HCT116 (cell line): ENCODE results near the gene LIPT2. TPM values are rescaled to one million over a fixed set of nuclear protein-coding genes. Genes with fewer than 3 reads are reported as not detected.

ENCODE experiments used
- ATAC-seq: fragments of 200-7000 bp; cut with Tn5 transposase; 2 replicates; pipeline ENCODE4 v1.9.1; 2020; ENCODE audit warnings: mild to moderate bottlenecking, moderate library complexity
- BruUV-seq: library from RNA; stranded (reverse); fragments of 400-500 nt; replicated peaks from 2 replicates; lab custom pipeline; 2021; lab: Mats Ljungman, UMichigan
- CTCF ChIA-PET: fragments of 300-600 bp; sonication (Branson Sonifier 250); formaldehyde crosslinking; loops from one replicate; lab custom pipeline; 2021; ENCODE audit warnings: antibody characterized with exemption; lab: Charles Lee
- POLR2A ChIA-PET: fragments of 300-600, 350-600 bp; sonication (Branson Sonifier 250); formaldehyde crosslinking; loops from one replicate; lab custom pipeline; 2021; ENCODE audit warnings: antibody characterized with exemption; lab: Charles Lee
- RAD21 ChIA-PET, 2 experiments: fragments of 300-600 bp; sonication (Branson Sonifier 250); formaldehyde crosslinking; loops; one replicate each; lab custom pipeline; 2023; ENCODE audit warnings: low total read pairs in 2 of 2; ENCODE audit not compliant: uncharacterized antibody in 2 of 2, unreplicated experiment in 2 of 2, low non-redundant PET in 1 of 2; lab: Charles Lee
- DNase-seq: peaks from one replicate; pipeline ENCODE4 v3.0.0-alpha.2; 2010; ENCODE audit warnings: low read depth, low spot score
- H2AFZ ChIP-seq: fragments of 200-600 bp; shearing (Covaris generic), sonication (generic); 2 replicates; pipeline ENCODE4 v1.6.1; 2017; ENCODE audit warnings: low read depth, mixed run types, mixed read lengths, antibody characterized with exemption, low read length; ENCODE audit not compliant: poor library complexity, severe bottlenecking
- H3K27ac ChIP-seq: 2 replicates; pipeline ENCODE4 v1.5.1; 2012; ENCODE audit warnings: low read depth, low read length
- H3K27me3 ChIP-seq: fragments of 200-600 bp; sonication (generic); 2 replicates; pipeline ENCODE4 v1.6.1; 2016; ENCODE audit warnings: mixed run types, low read length, mixed read lengths; ENCODE audit not compliant: insufficient read depth
- H3K36me3 ChIP-seq, 2 experiments: fragments of 200-500 bp in 1 of 2; fragments of 200-600 bp in 1 of 2; sonication (Bioruptor generic) in 1 of 2; sonication (generic) in 1 of 2; 2 replicates each; pipeline versions ENCODE4 v1.5.1 to v1.6.1; 2014 to 2016; ENCODE audit warnings: low read length in 2 of 2, inconsistent platforms in 1 of 2, mixed read lengths in 1 of 2, mixed run types in 1 of 2; ENCODE audit not compliant: insufficient read depth in 2 of 2, control insufficient read depth in 1 of 2
- H3K4me1 ChIP-seq, 2 experiments: fragments of 200-600 bp in 1 of 2; sonication (generic) in 1 of 2; 2 replicates each; pipeline versions ENCODE4 v1.5.1 to v1.6.1; 2012 to 2017; ENCODE audit warnings: low read length in 2 of 2, inconsistent platforms in 1 of 2, mild to moderate bottlenecking in 1 of 2, mixed read lengths in 1 of 2, mixed run types in 1 of 2, moderate library complexity in 1 of 2; ENCODE audit not compliant: insufficient read depth in 2 of 2, control insufficient read depth in 1 of 2
- H3K4me2 ChIP-seq: fragments of 200-600 bp; sonication (generic); 2 replicates; pipeline ENCODE4 v1.6.1; 2017; ENCODE audit warnings: mixed run types, low read length, mixed read lengths
- H3K4me3 ChIP-seq, 2 experiments: fragments of 200-600 bp in 1 of 2; sonication (generic) in 1 of 2; replicated peaks in 1 of 2; 2 replicates each; pipeline ENCODE4 v1.5.1; 2011 to 2016; ENCODE audit warnings: low read length in 2 of 2, control low read depth in 1 of 2, low read depth in 1 of 2, mild to moderate bottlenecking in 1 of 2, mixed read lengths in 1 of 2, mixed run types in 1 of 2
- H3K79me2 ChIP-seq: fragments of 200-600 bp; sonication (generic); 2 replicates; pipeline ENCODE4 v1.6.1; 2017; ENCODE audit warnings: mild to moderate bottlenecking, mixed run types, low read length, moderate library complexity, mixed read lengths; ENCODE audit not compliant: insufficient read depth
- H3K9ac ChIP-seq: fragments of 200-600 bp; sonication (generic); 2 replicates; pipeline ENCODE4 v1.6.1; 2016; ENCODE audit warnings: low read length, mixed read lengths
- H3K9me2 ChIP-seq: fragments of 200-600 bp; sonication (generic), shearing (Covaris generic); 2 replicates; pipeline ENCODE4 v1.6.1; 2017; ENCODE audit warnings: mixed run types, mild to moderate bottlenecking, moderate library complexity; ENCODE audit not compliant: insufficient read depth
- H3K9me3 ChIP-seq, 2 experiments: fragments of 200-500 bp in 1 of 2; fragments of 200-600 bp in 1 of 2; sonication (Bioruptor generic) in 1 of 2; sonication (generic) in 1 of 2; 2 replicates each; pipeline ENCODE4 v1.6.1; 2014 to 2017; ENCODE audit warnings: low read length in 2 of 2, mixed read lengths in 2 of 2, inconsistent platforms in 1 of 2, low read depth in 1 of 2, mild to moderate bottlenecking in 1 of 2, mixed run types in 1 of 2, moderate library complexity in 1 of 2; ENCODE audit not compliant: control insufficient read depth in 1 of 2, insufficient read depth in 1 of 2
- H4K20me1 ChIP-seq: fragments of 200-600 bp; sonication (generic), shearing (Covaris generic); 2 replicates; pipeline ENCODE4 v1.6.1; 2017; ENCODE audit warnings: mixed run types, mild to moderate bottlenecking, moderate library complexity; ENCODE audit not compliant: insufficient read depth
- CBX3 ChIP-seq: IDR thresholded peaks from 2 replicates; pipeline ENCODE4 v1.6.1; 2012; ENCODE audit warnings: low read depth
- EZH2 ChIP-seq: fragments of 200-600 bp; sonication (generic); IDR thresholded peaks from 2 replicates; pipeline ENCODE4 v1.6.1; 2017; ENCODE audit warnings: antibody characterized with exemption, mixed run types
- EZH2phosphoT487 ChIP-seq: fragments of 200-600 bp; IDR thresholded peaks from 2 replicates; pipeline ENCODE4 v1.6.1; 2018; ENCODE audit warnings: antibody characterized with exemption, borderline replicate concordance
- TCF7L2 ChIP-seq: IDR thresholded peaks from 2 replicates; pipeline ENCODE4 v1.7.0; 2011; ENCODE audit warnings: borderline replicate concordance, inconsistent platforms; ENCODE audit not compliant: insufficient read depth, insufficient read length; ENCODE audit errors: extremely low read depth
- intact Hi-C: fragments of 100-400 bp; cut with micrococcal nuclease; formaldehyde crosslinking; loops from 2 replicates; pipeline ENCODE4 v1.10.0; 2022
- total RNA-seq: library from RNA; stranded (reverse); gene quantifications from one replicate; pipeline ENCODE4 v1.2.1, GENCODE V29; 2021; ENCODE audit not compliant: unreplicated experiment
- TF ChIP-seq, protein P1 (sequence below): IDR thresholded peaks from 2 replicates; pipeline ENCODE4 v1.6.1; 2012; ENCODE audit warnings: low read depth

The LIPT2 gene
- total RNA-seq, 1 experiment from 2014 or later = 3.4 TPM

DNA sequence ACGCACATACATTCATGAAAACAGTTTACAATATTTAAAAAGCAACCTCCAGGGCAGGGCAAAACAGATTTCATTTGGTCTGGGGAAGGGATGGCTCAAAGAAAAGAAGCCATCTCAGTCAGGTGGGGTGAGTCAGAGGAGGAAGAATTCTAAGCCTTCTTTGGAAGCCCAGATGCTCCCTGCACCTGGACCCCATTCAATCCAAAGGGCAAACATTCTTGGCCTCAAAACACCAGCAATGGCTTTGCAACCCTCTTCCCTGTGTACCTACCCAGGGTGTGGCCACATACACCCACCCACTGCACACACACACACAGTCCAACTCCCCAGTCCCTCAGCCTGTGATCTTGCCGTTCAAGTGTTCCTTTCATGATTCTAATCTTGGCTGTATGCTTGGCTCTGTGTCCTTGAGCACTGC lies 28.2 kb downstream of the LIPT2 start:
- ChIA-PET CTCF (no interaction called here), RAD21 (no interaction called here), POLR2A (no interaction called here)
- H3K36me3 ChIP-seq = no peaks in the 10 kb centered on the region
- H3K27ac ChIP-seq = no peak overlapping the region
- intact Hi-C loops = no loop called here
- H3K4me3 ChIP-seq = no peak overlapping the region
- DNase-seq (no peak), ATAC-seq (peak; percentile 63; the same call in 1 of the 2 replicates)
- no peaks in the 10 kb centered on the region for H3K9me3 ChIP-seq
- H3K4me2 ChIP-seq = no peak overlapping the region; the same call in 1 of the 2 replicates
- H4K20me1 ChIP-seq = no peaks in the 10 kb centered on the region
- no peak overlapping the region for H3K9ac ChIP-seq
- no peaks in the 10 kb centered on the region for H3K9me2 ChIP-seq
- H3K4me1 ChIP-seq = peaks cover 2 to 7% of the 10 kb centered on the region in 2 experiments; a peak in 1 of 4 replicates
- no peaks in the 10 kb centered on the region; the same call in 1 of the 2 replicates for H3K27me3 ChIP-seq
- TF ChIP-seq EZH2 (no peak), EZH2phosphoT487 (no peak), TCF7L2 (peak; percentile 75)
- H3K79me2 ChIP-seq = no peaks in the 10 kb centered on the region
- H2AFZ ChIP-seq = no peak overlapping the region
- BruUV-seq = no TSS peak

GRCh38 chr11:74464746-74465145 lies 28.8 kb downstream of the LIPT2 start:
- intact Hi-C loops = no loop called here
- no peaks in the 10 kb centered on the region for H4K20me1 ChIP-seq
- no peak overlapping the region for H3K9ac ChIP-seq
- H3K9me3 ChIP-seq = no peaks in the 10 kb centered on the region
- POLR2A ChIA-PET = no interaction called here
- H3K4me2 ChIP-seq = no peak overlapping the region
- no TSS peak for BruUV-seq
- no peak overlapping the region for H3K27ac ChIP-seq
- RAD21 ChIA-PET = no interaction called here
- no peaks in the 10 kb centered on the region for H3K79me2 ChIP-seq
- no peak overlapping the region for H3K4me3 ChIP-seq
- ATAC-seq = no peak
- CTCF ChIA-PET = interaction anchor here (1.5 kb wide), 1 partner anchor 106 kb away, joined by 3 read pairs; no protein-coding TSS in a partner anchor
- H3K9me2 ChIP-seq = no peaks in the 10 kb centered on the region
- H3K4me1 ChIP-seq = peaks cover 2 to 7% of the 10 kb centered on the region in 2 experiments; a peak in 1 of 4 replicates
- H3K27me3 ChIP-seq = no peaks in the 10 kb centered on the region; the same call in 1 of the 2 replicates
- no peak for DNase-seq
- no peak overlapping the region for H2AFZ ChIP-seq
- TF ChIP-seq, protein P1, sequence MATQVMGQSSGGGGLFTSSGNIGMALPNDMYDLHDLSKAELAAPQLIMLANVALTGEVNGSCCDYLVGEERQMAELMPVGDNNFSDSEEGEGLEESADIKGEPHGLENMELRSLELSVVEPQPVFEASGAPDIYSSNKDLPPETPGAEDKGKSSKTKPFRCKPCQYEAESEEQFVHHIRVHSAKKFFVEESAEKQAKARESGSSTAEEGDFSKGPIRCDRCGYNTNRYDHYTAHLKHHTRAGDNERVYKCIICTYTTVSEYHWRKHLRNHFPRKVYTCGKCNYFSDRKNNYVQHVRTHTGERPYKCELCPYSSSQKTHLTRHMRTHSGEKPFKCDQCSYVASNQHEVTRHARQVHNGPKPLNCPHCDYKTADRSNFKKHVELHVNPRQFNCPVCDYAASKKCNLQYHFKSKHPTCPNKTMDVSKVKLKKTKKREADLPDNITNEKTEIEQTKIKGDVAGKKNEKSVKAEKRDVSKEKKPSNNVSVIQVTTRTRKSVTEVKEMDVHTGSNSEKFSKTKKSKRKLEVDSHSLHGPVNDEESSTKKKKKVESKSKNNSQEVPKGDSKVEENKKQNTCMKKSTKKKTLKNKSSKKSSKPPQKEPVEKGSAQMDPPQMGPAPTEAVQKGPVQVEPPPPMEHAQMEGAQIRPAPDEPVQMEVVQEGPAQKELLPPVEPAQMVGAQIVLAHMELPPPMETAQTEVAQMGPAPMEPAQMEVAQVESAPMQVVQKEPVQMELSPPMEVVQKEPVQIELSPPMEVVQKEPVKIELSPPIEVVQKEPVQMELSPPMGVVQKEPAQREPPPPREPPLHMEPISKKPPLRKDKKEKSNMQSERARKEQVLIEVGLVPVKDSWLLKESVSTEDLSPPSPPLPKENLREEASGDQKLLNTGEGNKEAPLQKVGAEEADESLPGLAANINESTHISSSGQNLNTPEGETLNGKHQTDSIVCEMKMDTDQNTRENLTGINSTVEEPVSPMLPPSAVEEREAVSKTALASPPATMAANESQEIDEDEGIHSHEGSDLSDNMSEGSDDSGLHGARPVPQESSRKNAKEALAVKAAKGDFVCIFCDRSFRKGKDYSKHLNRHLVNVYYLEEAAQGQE = no peak
- TF ChIP-seq CBX3 (no peak), EZH2phosphoT487 (no peak)
- no peaks in the 10 kb centered on the region for H3K36me3 ChIP-seq
